ENCODE results near the gene JMJD8.

DNA sequence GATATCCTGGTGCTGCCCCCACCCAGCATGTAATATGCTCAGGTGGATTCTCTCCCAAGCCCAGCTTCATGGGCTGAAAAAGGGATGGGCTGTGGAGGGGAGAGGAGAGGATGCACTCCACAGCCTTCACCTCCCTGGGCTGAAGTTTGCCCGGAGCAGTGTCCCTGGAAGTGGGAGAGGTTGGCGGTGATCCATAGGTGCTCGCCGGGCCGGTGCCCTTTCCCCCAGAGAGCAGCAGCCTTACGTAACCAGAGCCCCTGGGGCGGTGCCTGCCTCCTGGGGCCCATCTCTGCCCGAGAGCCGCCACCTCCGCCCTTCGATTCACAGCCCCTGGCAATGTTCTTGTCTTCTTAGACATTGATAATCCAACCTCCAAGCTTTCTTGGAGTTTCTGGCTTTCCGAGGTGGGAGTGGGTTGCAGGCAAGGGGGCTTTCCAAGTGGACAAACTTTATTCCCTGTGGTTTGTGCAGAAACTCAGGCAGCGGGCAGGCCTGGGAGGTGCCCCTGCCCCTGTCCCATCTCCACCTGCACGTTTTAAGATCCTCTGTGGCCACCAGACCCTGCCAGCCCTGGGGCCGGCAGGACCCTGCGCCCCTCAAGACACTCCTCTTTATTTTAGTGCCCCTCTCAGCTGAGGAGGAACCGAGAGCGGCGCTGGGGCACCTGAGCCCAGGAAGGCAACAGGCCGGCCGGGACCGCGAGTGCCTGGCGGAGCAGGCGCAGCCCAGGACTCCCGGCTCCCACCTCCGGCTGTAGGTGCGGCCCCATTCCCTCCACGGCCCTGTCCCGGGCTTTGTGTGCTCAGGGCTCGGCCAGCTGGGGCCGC, 38.1 kb downstream of the JMJD8 start:
- TF ChIP-seq, protein P1, sequence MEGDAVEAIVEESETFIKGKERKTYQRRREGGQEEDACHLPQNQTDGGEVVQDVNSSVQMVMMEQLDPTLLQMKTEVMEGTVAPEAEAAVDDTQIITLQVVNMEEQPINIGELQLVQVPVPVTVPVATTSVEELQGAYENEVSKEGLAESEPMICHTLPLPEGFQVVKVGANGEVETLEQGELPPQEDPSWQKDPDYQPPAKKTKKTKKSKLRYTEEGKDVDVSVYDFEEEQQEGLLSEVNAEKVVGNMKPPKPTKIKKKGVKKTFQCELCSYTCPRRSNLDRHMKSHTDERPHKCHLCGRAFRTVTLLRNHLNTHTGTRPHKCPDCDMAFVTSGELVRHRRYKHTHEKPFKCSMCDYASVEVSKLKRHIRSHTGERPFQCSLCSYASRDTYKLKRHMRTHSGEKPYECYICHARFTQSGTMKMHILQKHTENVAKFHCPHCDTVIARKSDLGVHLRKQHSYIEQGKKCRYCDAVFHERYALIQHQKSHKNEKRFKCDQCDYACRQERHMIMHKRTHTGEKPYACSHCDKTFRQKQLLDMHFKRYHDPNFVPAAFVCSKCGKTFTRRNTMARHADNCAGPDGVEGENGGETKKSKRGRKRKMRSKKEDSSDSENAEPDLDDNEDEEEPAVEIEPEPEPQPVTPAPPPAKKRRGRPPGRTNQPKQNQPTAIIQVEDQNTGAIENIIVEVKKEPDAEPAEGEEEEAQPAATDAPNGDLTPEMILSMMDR (IDR thresholded peaks at IDR 0.05) = no peak
- no peak for TF ChIP-seq POLR2AphosphoS5 (IDR thresholded peaks at IDR 0.05; ENCODE audit: insufficient read depth in 1 of 2, low read depth in 1 of 2)
- no peak for TF ChIP-seq POLR2A (IDR thresholded peaks at IDR 0.05)

Data from vagina (tissue), 2 donors.